GM10266 (cell line): ENCODE results near the gene RFTN1.

Experiments used
- DNase-seq: peaks from one replicate; pipeline ENCODE4 v3.0.0; 2012; ENCODE audit errors: extremely low spot score
- CTCF ChIP-seq: IDR thresholded peaks from 2 replicates; pipeline ENCODE4 v1.5.1; 2012; ENCODE audit warnings: mild to moderate bottlenecking, low read depth; ENCODE audit not compliant: control insufficient read depth, insufficient read depth; ENCODE audit errors: missing control alignments

RFTN1 gene

GRCh38 chr3:16266714-16267113 is 246.8 kb downstream of the RFTN1 start:
- no peak for TF ChIP-seq CTCF
- no peak for DNase-seq
